Globus pallidus (tissue), 1 donor: ENCODE results near the gene RAB11FIP5.

ENCODE experiments used
- DNase-seq: peaks from one replicate; pipeline ENCODE4 v3.0.0-alpha.2; 2015; ENCODE audit warnings: low spot score

Gene RAB11FIP5

DNA sequence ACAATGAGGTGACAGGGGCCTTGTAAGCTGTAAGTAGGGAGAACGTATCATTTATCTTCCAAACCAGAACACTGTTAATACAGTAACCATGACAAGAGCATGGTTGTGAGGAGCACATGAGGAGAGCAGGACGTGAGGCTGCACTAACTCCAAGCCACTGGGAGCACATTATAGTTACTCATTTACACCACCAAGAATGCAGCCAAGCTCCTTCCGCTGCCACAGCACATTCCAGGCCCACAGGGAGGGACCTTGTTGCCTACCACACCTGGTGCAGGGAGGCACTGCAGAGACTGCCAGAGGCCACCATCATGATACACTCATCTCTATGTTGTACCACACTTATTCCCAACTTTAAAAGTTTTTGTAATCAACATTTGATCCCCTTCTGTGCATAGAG, 27.8 kb downstream of the RAB11FIP5 start:
- no peak for DNase-seq

DNA sequence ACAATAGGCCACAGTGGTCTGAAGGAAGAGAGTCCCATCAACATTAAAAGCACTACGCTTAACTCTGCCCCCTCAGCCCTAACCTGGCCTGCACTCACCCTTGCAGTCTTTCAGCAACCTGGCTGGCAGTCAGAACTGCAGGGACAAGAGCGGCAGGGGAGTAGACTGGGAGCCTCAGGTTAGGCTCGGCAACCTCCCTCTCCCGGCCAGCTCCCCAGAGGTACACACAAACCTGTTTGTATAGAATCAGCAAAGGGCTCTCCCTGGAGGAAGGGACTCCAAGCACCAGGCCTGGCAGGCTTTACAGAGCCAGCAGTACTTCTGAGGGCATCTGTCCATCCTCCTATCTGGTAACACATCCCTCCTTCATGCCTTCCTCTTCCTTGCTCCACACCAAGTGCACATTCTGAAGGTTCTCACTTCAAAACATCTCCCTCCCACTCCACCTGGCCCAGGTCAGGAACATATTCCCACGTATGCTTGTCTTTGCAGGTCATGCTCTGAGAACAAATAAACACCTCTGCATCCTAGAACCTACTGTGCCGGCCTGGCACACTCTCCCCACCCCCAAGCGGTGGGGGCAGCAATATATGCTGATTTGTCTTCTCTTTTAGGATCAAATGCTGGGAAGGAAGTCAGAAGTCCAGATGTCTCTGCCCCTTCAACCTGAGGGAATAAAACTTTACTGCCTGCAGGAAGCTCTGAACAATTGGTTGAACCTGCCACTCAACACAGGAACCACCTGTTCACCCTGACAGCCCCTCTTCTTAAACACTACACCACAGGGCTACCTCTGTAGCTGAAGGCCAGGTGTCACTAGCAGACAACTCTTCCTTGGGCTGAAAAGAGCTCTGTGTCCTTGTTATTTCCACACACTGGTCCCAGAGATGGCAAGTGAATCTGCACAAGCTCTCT, 28.6 kb downstream of the RAB11FIP5 start:
- no peak for DNase-seq

DNA sequence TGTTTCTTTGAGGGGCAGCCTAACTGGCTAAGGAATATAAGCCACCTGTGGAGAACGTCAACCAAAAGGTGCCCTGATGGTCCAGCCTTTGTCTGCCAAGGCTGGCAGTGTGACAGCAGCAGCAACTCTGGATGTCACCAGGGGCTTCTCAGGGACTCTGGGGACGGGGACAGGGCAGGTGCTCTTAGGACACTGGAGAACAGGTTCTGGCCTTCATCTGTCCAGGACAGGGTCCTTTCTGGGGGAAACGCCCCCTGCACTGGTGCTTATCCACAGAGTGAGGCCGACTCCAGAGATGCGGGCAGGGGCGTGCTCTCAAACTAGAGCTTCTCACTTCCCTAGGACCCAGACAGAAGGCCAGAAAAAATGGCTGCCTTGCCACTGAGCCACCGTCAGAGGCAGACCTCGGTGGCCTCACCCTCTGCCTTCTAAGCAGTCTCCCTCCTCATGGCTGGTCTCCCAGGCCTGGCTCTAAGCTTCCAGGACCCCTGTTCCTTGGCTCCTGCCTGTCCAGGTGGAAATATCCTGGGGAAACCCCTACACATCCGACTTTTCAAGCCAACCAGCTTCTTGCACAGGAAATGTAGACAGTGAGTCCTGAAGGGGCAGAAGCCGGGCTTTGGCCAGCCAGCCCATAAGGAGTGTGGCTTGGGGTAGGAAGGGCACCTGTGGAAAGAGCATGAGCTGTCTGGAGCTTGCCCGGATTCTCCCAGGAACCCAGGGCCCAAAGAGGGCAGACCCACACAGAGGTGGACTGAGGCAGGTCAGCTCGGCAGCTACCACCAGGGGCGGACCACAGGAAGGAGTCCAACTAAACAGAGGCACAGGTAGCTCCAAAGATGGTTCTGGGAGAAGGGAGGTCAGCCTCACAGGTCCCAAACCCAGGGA, 30.0 kb downstream of the RAB11FIP5 start:
- DNase-seq = no peak

DNA sequence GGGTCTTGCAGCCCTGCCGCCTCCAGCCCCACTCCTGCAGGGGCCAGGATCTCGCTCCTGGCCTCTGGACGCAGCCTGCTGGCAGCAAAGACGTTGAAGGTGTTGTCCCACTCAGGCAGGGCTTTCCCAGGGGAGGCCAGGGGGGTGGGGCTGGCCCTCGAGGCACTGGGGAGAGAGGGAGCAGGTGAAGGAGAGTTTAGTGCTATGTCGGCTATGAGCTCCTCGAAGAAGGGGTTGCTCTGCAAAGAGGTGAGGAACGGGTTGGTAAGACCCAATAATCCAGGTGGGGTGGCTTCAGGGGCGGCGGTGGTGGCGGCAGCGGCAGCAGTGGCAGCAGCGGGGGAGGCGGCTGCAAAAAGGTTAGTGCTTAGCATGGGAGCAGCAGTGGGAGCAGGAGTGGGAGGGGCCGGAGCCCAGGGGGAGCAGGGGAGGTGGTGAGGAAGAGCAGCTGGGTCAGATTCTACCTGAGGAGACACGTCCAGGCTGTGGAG, 31.5 kb downstream of the RAB11FIP5 start:
- no peak for DNase-seq

DNA sequence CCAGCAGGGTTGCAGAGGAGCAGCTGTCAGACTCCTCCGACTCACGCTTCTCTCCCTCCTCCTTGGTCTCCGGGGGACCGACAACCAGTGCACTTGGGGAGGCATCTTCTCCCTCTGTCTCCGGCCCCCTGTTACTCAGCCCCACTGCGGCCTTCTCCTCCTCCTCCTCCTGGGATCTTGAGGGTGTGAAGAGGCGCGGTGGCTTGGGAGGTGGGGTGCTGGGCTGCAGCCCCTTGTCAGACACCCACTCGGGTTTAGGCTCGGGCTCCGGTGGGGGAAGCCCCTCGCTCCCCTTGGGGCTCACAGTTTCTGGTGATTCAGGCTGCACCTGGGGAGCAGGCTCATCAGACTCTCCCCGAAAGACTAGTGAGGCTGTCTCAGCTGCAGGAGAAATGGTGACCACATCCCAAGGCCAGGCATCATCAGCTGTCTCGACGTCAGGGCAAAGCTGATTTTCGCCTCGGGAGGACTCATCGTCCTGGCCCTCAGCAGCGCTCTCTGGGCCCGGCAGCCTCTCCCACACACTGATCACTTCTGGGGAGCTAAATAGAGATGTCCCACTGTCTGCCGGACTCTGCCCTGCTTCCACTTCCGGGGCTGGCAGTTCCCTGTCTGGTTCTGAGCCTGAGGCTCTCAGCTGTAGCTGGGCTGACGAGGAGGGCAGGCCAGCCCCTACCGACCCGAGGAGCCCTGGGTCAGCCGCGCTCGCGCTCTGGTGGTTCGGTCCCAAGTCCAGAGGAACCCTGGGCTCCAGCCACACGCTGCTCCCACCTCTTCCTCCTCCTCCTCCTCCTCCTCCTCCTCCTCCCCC, 32.2 kb downstream of the RAB11FIP5 start:
- no peak for DNase-seq

DNA sequence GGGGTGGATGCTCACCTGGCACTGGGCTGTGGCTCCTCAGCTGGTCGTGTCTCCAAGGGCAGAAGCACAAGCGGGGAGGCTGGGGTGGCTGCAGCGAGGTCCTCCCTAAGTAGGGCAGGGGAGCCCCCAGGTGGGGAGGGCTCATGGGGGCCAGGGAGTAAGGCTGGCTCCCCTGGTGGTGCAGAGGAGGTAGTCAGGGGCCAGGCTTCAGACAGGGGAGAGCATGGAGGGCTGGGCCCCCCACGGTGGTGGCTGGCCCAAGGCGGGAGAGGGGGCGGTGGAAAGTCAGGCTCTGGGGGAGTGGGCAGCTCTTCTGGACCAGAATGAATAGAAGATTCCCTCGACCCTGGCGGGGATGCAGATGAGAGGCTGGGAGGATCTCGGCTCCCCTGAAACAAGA, 33.1 kb downstream of the RAB11FIP5 start:
- DNase-seq = no peak

GRCh38 chr2:73078457-73079411, 34.0 kb downstream of the RAB11FIP5 start:
- DNase-seq = no peak

DNA sequence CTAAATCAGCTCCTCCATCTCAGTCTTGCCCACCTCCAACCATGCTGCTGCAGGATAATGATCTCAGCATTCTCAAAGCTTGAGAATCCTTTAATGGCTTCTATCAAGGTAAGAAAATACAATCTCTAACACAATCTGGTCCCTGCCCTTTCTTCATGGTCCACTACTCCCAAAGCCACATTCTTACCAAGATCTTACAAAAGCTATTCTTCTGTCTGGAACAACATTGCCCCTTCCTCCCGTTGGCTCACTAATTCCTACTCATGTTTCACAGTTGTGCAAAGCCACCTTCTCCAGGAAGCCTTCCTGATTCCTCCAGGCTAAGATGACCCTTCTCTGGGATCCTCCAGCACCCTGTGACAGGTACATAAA, 35.3 kb downstream of the RAB11FIP5 start:
- DNase-seq = no peak

- DNase-seq = no peak
Measured at GRCh38 chr2:73076701-73077423, 35.9 kb downstream of the RAB11FIP5 start.

DNA sequence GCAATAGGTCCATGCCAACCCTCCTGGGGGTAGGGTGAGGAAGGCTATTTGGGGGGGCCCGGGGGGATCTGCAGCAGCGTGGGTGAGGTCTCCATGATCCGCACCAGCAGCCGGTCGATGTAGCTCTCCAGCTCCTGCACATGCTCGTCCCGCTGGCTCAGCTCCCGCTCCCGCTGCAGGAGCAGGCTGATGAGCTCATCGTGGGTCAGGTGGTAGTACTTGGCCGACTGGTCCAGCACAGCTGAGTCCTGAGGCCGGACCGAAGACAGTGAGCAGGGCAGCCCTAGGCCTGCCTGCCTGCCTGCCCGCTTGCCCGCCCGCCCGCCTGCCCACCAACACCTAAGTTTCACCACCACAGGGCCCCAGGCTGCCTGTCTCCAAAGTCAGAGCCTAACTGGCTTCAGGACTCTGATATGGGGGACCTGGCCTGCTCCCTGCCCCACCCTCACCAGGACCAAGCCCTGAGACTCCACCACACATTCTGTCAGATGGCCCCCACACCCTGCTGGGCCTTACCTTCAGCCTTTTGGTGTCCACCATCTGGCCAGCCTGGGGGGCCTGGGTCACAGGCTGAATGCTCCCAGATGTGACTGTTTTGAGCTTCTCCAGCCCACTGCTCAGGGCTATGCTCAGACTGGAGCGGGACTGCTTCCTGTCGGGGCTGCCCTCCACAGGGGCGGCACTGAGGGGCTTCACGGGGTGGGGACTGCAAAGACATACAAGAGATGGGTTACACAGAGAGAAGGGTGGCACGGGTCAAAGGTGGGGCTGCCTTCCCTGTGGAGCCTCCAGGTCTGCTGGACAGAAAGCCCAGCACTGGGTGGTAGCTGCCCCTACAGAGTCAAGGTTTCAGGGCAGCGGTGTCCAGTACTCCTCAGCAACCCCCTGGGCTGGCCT, 37.0 kb downstream of the RAB11FIP5 start:
- DNase-seq = peak; percentile 70

DNA sequence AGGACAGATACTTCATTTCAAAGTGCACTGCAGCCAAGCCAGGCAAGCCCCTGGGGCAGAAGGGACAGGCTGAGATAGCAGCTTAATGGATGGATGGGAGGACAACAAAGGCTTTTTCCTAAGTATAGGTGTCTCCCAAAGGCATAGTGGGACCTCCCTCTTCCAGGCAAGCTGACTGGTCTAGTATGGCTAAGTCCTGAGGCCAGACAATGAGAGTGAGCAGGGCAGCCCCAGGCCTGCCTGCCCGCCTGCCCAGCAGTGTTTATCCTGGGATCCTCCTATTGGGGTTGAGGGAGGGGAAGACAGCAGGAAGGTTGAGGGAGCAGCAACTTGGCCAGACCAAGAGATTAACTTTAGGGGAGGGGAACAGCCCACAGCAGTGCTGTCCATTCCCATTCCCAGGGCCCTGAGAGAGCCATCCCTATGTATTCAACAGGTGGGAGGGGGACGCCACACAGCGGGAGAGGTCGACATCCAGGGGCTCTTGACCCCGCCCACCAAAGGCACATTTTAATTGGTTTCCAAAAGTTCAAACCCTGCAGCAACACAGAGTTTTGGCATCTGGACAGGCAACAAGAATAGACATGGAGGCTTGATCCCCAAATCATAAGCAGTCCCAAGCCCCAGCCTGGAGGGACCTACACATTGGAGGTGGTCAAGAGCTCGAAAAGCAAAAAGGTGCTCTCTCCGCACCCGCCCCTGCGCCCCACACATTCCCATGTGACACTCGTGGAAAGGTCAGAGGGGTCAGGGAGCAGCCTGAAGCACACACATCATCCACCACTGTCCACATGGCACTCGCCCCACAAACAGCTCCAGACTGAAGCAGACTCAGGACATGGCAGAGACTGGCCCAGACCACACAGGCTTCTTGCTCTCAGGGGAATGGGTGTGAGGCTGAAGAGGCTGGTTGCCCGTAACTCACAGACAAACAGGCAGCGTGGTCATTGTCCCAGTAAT, 38.4 kb downstream of the RAB11FIP5 start:
- no peak for DNase-seq

- DNase-seq = no peak
Measured at GRCh38 chr2:73072416-73072815, 40.3 kb downstream of the RAB11FIP5 start.

DNA sequence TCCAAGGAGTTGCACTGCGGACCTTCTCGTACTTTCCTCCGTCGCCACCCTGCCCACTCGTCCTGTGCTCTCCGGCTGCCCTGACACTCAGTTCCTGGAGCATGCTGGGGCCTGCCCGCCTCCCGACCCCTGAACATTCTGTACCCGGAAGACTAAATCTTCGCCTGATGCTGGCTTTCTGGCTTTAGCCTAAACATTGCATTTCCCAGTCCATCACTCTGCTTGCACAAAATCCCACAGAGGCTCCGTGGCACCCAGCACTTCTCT, 40.7 kb downstream of the RAB11FIP5 start:
- DNase-seq = no peak

GRCh38 chr2:73071360-73072128, 41.2 kb downstream of the RAB11FIP5 start, which contains the start of gene SFXN5:
SFXN5 (minus strand) TSS chr2:73071712; CDS start chr2:73071705, 7 bp downstream.
- DNase-seq = peak; percentile 98

DNA sequence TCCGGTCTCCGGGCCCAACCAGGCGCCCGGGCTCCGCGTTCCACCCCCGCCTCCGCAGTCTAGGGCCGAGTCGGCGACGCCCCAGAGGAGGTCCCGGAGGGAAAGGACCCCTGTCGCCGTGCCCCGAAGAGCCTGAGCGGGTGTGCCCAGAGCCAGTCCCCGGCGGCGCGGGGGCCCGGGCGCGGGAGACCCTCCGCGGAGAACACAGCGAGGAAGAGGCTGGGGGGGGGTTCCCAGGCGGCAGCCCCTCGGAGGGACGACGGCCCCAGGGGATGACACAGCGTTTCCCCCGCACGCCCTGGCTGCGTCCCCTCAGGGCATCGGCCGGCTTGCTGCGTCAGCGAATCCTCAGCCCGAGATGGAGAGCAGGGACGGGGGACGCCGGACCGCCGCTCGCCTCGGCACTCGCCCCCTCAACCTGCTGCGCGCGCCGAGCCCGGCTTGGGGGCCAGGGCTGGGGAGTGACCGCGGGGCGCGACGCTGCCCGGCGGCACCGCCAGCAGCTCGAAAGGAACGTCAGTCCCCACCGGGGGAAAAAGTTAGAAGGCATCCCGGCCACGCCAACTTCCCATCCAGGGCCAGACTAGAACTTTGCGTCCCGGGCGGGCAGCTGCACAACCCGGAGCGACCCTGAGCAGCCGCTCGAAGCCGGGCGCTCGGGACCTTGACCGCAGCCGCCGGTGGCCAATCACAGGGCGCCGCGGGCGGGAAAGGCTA, 41.9 kb downstream of the RAB11FIP5 start:
- DNase-seq = no peak

- DNase-seq = no peak
Measured at GRCh38 chr2:73069855-73070642, 42.7 kb downstream of the RAB11FIP5 start.
